HepG2 (cell line): ENCODE results near the gene KRTAP5-6. TPM values are rescaled to one million over a fixed set of nuclear protein-coding genes. Genes with fewer than 3 reads are reported as not detected.

ENCODE experiments used
- FOXA3 ChIP-seq: IDR thresholded peaks from 2 replicates; pipeline ENCODE4 v1.6.1; 2016; ENCODE audit warnings: missing genetic modification reagents, missing compliant biosample characterization
- GATA4 ChIP-seq: sonication (generic); IDR thresholded peaks from 2 replicates; pipeline ENCODE4 v1.6.1; 2016; ENCODE audit warnings: antibody characterized with exemption, low read depth, borderline replicate concordance
- HOMEZ ChIP-seq: IDR thresholded peaks from 2 replicates; pipeline ENCODE4 v1.6.1; 2016; ENCODE audit warnings: low read depth
- MYPOP ChIP-seq: sonication (generic); formaldehyde crosslinking; IDR thresholded peaks from 2 replicates; pipeline ENCODE4 v1.8.1; 2023; ENCODE audit warnings: mild to moderate bottlenecking, moderate library complexity, missing genetic modification reagents
- NFYC ChIP-seq: IDR thresholded peaks from 2 replicates; pipeline ENCODE4 v1.6.1; 2016; ENCODE audit warnings: missing genetic modification reagents, missing compliant biosample characterization
- NPAS2 ChIP-seq: sonication (generic); formaldehyde crosslinking; IDR thresholded peaks from 2 replicates; pipeline ENCODE4 v1.8.0; 2022; ENCODE audit warnings: mild to moderate bottlenecking, missing genetic modification reagents, borderline replicate concordance
- PAF1 ChIP-seq: IDR thresholded peaks from 2 replicates; pipeline ENCODE4 v1.6.1; 2016; ENCODE audit warnings: missing genetic modification reagents, missing compliant biosample characterization
- POGZ ChIP-seq: sonication (generic); formaldehyde crosslinking; IDR thresholded peaks from 2 replicates; pipeline ENCODE4 v1.4.0; 2020; ENCODE audit warnings: mild to moderate bottlenecking, missing genetic modification reagents
- POLR2AphosphoS5 ChIP-seq: IDR thresholded peaks from 2 replicates; pipeline ENCODE4 v1.6.1; 2012; ENCODE audit warnings: low read depth, low read length
- PREB ChIP-seq: sonication (generic); formaldehyde crosslinking; IDR thresholded peaks from 2 replicates; pipeline ENCODE4 v1.4.0; 2020; ENCODE audit warnings: missing genetic modification reagents
- RCOR2 ChIP-seq: IDR thresholded peaks from 2 replicates; pipeline ENCODE4 v1.6.1; 2016; ENCODE audit warnings: missing biosample characterization, missing genetic modification reagents
- SALL1 ChIP-seq: sonication (generic); formaldehyde crosslinking; IDR thresholded peaks from 2 replicates; pipeline ENCODE4 v1.8.0; 2022; ENCODE audit warnings: mild to moderate bottlenecking, missing genetic modification reagents
- SALL2 ChIP-seq: sonication (generic); formaldehyde crosslinking; IDR thresholded peaks from 2 replicates; pipeline ENCODE4 v1.8.1; 2023; ENCODE audit warnings: mild to moderate bottlenecking, missing genetic modification reagents, inconsistent platforms
- ZMYM3 ChIP-seq: sonication (generic); formaldehyde crosslinking; IDR thresholded peaks from 2 replicates; pipeline ENCODE4 v1.5.1; 2020; ENCODE audit warnings: mild to moderate bottlenecking, missing genetic modification reagents
- ZNF180 ChIP-seq: sonication (generic); formaldehyde crosslinking; IDR thresholded peaks from 2 replicates; pipeline ENCODE4 v1.4.0; 2020; ENCODE audit warnings: low read depth, missing genetic modification reagents, borderline replicate concordance
- ZNF234 ChIP-seq: sonication (generic); formaldehyde crosslinking; conservative IDR thresholded peaks from 2 replicates; pipeline ENCODE4 v1.5.1; 2020; ENCODE audit warnings: mild to moderate bottlenecking, missing genetic modification reagents
- ZNF350 ChIP-seq: sonication (generic); formaldehyde crosslinking; IDR thresholded peaks from 2 replicates; pipeline ENCODE4 v1.4.0; 2020; ENCODE audit warnings: mild to moderate bottlenecking, low read depth, missing genetic modification reagents, borderline replicate concordance
- ZNF704 ChIP-seq: sonication (generic); formaldehyde crosslinking; IDR thresholded peaks from 2 replicates; pipeline ENCODE4 v1.8.1; 2023; ENCODE audit warnings: mild to moderate bottlenecking, inconsistent platforms, moderate library complexity, missing genetic modification reagents, borderline replicate concordance
- ZNF75D ChIP-seq: sonication (generic); formaldehyde crosslinking; IDR thresholded peaks from 2 replicates; pipeline ENCODE4 v1.8.1; 2023; ENCODE audit warnings: missing genetic modification reagents, mild to moderate bottlenecking, borderline replicate concordance
- ZNF773 ChIP-seq: sonication (generic); formaldehyde crosslinking; IDR thresholded peaks from 2 replicates; pipeline ENCODE4 v1.4.0; 2020; ENCODE audit warnings: missing genetic modification reagents, borderline replicate concordance
- polyA plus RNA-seq, 8 experiments: library from polyadenylated mRNA; depleted of rRNA in 3 of 8; stranded (reverse) in 7 of 8; unstranded in 1 of 8; fragments of >200 nt; fragmentation: Illumina TruSeq in 4 of 8; extraction: Trizol in 4 of 8; gene quantifications; 2 replicates each; pipeline versions ENCODE4 v1.2.1 to v1.2.3, GENCODE V29; 2011 to 2016; ENCODE audit warnings: low read depth in 4 of 8, missing spikeins in 1 of 8, mixed read lengths in 1 of 8; ENCODE audit not compliant: insufficient read depth in 1 of 8
- total RNA-seq, 5 experiments: library from RNA; depleted of rRNA; stranded (reverse); fragments of >200 nt; fragmentation: Illumina TruSeq; extraction: Trizol; gene quantifications; 2 replicates each; pipeline ENCODE4 v1.2.3, GENCODE V29; 2016; ENCODE audit warnings: low read depth in 1 of 5
- TF ChIP-seq, protein P1 (sequence below): sonication (generic); formaldehyde crosslinking; conservative IDR thresholded peaks from 2 replicates; pipeline ENCODE4 v1.8.0; 2022; ENCODE audit warnings: low read depth, missing genetic modification reagents
- TF ChIP-seq, protein P2 (sequence below): sonication (generic); formaldehyde crosslinking; IDR thresholded peaks from 2 replicates; pipeline ENCODE4 v1.5.1; 2020; ENCODE audit warnings: missing genetic modification reagents, mild to moderate bottlenecking, borderline replicate concordance

Gene KRTAP5-6
- total and polyA plus RNA-seq, 2 of the 13 experiments (the other 11 are each of a cell fraction or from before 2014, with no cell fraction given) = not detected

DNA sequence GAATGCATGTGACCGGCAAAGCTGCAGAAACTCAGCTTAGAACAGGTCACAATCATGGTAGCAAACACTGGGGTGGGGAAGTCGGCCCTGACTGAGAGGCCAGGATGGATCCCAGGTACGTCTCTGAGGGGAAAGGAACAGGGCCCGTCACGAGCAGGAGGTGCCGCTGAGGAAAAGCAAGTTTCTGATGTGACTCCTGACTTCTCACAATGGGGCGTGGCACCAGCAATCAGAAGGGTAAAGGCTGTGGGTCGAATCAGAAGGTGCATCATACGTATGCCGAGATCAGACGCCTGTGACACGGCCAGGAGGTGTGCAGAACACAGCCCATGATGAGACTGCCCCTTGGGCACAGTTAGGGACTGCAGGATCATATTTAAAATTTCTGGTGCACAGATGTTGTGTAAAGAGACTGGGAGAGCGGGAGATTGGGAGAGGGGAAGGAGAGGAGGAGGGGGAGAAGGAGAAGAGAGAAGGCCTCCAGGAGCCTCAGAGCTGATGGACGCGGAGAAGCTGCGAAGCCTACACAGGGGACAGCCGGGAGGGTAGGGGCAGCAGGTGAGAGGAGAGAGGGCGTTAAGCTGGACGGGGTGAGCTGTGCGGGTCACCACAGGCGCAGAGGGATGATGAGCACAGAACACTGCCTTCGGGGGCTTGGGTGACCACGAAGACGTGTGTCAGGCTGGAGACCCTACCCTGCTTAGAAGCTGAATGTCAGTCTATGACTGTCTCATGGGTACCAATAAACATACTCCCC, 36.7 kb upstream of the KRTAP5-6 start (continued):
- TF ChIP-seq ZMYM3 (CRISPR knock-in tag) (no peak), POGZ (CRISPR knock-in tag) (no peak), ZNF234 (no peak), ZNF773 (no peak), ZNF75D (no peak), ZNF180 (no peak), NFYC (CRISPR knock-in tag) (no peak), SALL1 (CRISPR knock-in tag) (0 out of 2 replicates have a peak, but pooled peaks have one; percentile 18), RCOR2 (CRISPR knock-in tag) (no peak), GATA4 (no peak), FOXA3 (CRISPR knock-in tag) (no peak), NPAS2 (CRISPR knock-in tag) (no peak), POLR2AphosphoS5 (peak; percentile 52; the same call in 1 of the 2 replicates), ZNF704 (CRISPR knock-in tag) (no peak), PREB (CRISPR knock-in tag) (no peak), PAF1 (CRISPR knock-in tag) (no peak), MYPOP (CRISPR knock-in tag) (no peak), HOMEZ (CRISPR knock-in tag) (no peak), SALL2 (CRISPR knock-in tag) (no peak), ZNF350 (CRISPR knock-in tag) (0 out of 2 replicates have a peak, but pooled peaks have one; percentile 40)
- TF ChIP-seq, protein P1, sequence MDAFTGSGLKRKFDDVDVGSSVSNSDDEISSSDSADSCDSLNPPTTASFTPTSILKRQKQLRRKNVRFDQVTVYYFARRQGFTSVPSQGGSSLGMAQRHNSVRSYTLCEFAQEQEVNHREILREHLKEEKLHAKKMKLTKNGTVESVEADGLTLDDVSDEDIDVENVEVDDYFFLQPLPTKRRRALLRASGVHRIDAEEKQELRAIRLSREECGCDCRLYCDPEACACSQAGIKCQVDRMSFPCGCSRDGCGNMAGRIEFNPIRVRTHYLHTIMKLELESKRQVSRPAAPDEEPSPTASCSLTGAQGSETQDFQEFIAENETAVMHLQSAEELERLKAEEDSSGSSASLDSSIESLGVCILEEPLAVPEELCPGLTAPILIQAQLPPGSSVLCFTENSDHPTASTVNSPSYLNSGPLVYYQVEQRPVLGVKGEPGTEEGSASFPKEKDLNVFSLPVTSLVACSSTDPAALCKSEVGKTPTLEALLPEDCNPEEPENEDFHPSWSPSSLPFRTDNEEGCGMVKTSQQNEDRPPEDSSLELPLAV (CRISPR knock-in tag) = no peak
- TF ChIP-seq, protein P2, sequence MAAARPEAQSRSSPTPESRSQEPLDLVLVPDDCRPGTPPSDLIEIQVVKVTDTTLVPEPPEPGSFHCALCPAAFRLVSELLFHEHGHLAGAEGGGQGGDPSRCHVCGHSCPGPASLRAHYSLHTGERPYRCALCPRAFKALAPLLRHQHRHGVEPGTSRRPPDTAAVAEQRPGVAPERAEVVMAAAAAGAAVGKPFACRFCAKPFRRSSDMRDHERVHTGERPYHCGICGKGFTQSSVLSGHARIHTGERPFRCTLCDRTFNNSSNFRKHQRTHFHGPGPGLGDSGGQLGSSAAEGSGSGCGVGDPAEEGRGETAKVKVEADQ (CRISPR knock-in tag) = no peak
